ENCODE data around the gene RASSF5.

DNA sequence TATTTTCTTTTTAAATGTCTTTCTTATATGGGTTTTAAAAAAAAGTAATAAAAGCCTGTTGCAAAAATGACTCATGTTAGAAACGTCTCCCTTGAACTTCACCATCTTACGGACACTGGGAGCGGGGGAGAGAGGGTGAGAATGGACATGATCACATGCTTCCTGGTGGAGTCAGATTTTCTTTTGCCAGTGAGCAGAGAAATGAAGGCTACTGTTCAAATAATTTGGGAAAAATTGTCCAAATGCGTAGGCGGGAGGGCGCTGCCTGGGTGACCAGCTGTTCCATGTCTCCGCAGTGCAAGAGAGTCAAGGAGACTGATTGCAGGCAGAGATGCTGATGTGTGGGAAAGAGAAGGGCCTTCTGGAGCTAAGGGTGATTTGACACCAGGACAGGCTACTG lies 81.9 kb downstream of the RASSF5 start:
- TF ChIP-seq, protein P1, sequence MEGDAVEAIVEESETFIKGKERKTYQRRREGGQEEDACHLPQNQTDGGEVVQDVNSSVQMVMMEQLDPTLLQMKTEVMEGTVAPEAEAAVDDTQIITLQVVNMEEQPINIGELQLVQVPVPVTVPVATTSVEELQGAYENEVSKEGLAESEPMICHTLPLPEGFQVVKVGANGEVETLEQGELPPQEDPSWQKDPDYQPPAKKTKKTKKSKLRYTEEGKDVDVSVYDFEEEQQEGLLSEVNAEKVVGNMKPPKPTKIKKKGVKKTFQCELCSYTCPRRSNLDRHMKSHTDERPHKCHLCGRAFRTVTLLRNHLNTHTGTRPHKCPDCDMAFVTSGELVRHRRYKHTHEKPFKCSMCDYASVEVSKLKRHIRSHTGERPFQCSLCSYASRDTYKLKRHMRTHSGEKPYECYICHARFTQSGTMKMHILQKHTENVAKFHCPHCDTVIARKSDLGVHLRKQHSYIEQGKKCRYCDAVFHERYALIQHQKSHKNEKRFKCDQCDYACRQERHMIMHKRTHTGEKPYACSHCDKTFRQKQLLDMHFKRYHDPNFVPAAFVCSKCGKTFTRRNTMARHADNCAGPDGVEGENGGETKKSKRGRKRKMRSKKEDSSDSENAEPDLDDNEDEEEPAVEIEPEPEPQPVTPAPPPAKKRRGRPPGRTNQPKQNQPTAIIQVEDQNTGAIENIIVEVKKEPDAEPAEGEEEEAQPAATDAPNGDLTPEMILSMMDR (IDR thresholded peaks at IDR 0.05): no peak
- no peak for TF ChIP-seq EZH2 (IDR thresholded peaks at IDR 0.05; ENCODE audit: borderline replicate concordance, insufficient read depth, low read depth, low read length, poor library complexity, severe bottlenecking)

Data from B cell (primary cell).